Gastrocnemius medialis (tissue), 4 donors: ENCODE data around the gene NAPSA.

ENCODE experiments used
- CTCF ChIP-seq, 5 experiments: fragments of 450-650 bp in 3 of 5; fragments of 200-600 bp in 2 of 5; sonication (generic) in 2 of 5; IDR thresholded peaks in 4 of 5; conservative IDR thresholded peaks in 1 of 5; 1 replicate in 4 of 5; 2 replicates in 1 of 5; pipeline ENCODE4 v1.5.1; 2016 to 2019; ENCODE audit warnings: antibody characterized with exemption in 5 of 5, mild to moderate bottlenecking in 3 of 5, moderate library complexity in 3 of 5
- POLR2A ChIP-seq, 2 donors: fragments of 450-650 bp; IDR thresholded peaks; one replicate each; pipeline ENCODE4 v1.6.1; 2017; ENCODE audit warnings: antibody characterized with exemption in 2 of 2, mild to moderate bottlenecking in 2 of 2, moderate library complexity in 2 of 2

DNA sequence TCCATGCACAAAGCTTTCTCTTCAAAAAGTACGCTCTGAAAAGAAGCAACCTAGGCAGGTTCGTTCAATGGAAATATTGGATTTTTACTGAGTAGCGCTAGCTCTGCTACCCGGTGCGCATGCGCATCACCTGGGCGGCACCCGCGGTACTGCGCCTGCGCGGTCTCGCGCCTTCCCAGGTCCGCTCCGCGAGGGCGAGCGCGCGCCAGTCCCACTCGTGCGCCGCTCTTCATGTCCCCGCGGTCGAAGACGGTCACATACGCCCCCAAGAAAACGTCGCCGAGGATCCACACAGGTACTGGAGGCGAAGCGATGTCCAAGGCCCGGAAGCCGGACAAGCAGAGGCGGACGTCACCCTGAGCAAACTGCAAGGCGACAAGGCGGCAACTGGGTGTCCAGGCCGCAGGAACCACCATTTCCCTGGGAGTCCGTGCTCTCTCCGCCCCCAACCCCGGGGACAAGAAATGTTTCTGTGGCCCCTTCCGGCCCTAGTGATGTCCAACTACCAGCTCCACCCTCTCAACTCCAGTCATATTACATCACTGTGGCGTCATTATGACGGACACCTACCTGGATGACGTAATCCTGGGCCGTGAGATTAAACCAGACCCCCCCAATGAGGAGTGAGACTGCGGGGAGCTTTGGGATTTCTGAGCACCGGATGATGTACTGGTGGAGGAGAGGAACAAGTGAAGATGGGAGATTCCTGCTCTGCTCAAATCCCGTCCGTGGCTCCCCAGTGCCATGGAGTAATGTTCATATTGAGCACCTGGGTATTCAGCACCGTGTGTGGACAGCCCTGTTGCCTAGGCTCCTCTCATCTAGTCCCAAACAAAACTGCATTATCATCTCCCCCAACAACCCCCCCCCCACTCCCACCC, 31.5 kb downstream of the NAPSA start:
- TF ChIP-seq CTCF (IDR thresholded peaks at IDR 0.05 in 4 of 5, conservative IDR thresholded peaks at IDR 0.05 in 1 of 5) (no peak), POLR2A (IDR thresholded peaks at IDR 0.05) (peak; percentile 60 to 69)
